ENCODE data around the gene SMARCAD1.
"Not testable (repeated sequence)": the region's sequence is repeated elsewhere in the genome, so short reads cannot be mapped to it uniquely, and the experiment has no call there.

SMARCAD1 gene

DNA sequence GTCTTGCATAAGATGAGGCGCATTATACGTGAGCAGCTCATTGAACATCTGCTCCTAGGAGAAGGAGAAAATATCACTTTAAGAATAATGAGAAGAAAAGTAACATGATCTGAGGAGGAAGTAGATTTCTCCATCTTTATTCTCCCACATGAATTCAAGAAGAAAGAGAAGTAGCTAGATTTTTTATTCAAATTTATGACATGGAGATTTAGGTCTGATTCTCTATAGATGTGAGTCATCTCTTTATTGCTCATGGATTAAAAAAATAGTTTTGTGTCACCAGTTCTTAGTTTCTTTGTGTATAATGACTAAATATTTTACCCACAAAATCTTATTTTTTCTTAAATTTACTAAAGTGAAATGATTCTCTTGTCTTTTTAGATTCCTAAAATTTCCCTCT is 94.5 kb downstream of the SMARCAD1 start:
- DNase-seq: no peak

DNA sequence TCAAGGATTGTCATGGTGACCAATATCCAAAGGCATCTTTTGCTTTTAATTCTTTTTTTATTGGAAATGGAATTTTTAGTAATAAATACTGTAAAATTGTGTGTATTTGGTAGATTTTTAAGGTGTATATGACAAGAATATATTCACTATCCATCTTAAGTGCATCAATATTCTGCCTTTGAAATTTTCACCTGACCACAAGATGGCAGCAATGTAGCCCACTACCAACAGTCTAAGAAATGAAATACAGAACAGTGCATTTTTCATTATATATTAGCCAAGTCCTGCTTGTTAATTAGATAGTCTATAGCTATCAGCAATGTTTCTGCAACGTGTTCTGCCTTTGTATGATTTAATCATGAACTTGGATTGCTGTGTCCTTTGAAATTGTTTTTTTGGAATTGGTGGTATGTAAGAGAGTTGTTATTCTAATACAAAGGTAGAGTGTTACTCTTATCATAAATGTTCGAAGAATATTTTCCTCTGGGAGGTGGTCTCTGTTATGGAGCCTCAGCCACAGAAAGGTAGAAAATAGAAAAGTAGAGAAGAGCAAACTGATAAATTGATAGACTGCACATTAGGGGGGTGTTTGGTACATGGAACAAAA is 96.8 kb downstream of the SMARCAD1 start:
- no peak for DNase-seq

DNA sequence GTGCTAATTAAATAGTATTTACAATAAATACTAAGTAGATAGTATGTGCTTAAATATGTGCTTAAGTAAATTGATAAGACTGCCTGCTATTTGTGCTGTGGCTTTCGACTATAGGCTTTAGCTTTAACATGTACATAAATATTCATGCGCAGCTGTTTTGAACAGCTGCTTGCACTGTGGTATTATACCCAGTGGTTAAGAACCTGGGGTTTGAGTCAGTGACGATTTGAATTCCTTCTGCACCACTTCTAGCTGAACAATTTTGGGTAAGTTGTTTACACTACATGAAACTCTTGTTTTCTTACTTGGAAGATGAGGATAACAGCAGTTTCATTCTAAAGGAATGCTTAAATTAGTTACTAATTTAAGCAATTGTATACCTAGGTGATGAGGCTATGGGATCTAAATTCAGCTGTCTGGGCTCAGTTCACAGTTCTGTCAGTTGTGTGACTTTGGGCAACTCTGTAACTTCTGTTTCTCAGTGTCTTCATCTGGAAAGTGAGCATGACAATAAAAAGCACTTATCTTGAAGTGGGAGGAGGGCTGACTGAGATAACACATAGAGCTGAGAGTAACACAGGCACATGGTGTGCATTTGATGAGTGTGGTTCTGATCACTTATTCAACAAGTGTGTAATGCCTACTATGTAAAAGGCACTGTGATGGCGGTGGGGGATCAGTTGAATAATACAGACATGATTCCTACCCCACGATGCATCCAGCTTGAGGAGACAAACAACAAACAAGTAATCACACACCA is 98.0 kb downstream of the SMARCAD1 start:
- DNase-seq: no peak

DNA sequence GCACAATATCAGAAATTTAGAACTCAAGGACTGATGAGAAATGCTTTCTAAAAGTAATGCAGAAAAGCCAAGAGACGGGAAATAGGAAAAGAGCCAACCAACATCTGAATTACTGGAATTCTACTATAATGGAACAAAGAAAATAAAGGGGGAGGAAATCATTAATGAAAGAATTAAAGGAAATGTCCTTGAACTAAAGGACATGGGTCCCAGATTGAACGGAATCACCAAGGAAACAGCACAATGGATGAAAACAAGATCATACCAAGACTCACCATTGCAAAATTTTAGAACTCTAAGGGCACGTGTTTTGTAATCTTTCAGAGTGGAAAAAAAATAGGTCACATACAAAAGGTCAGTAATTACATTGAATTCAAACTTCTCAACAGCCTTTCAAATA is 99.0 kb downstream of the SMARCAD1 start:
- no peak for DNase-seq

DNA sequence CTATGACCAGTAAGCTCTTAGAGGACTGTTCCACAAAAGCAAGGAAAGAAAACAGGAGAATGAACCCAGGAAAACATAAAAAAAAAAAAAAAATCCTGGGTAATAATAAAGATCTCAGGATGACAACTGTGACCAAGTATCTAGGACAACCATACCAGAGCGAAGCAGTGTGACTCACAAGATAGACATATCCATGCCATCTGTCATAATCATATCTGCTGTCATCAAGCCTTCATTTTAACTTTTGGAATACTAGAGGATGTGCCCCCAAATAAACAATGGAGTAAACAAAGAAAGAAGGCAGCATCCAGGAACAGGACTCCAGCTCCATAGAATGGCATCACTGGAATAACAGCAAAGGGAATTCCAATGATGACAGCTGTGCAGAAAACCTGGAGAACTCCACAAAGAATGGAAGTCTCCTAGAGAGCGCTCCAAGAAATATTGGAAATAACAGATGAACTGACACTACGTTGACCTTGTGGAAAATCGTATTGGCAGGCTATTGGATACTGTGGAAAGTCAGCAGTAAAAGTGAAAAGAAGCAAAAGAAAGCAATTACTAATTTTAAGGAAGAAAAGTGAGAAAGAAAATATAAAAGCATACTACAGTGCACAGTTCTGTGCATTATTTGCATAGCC is 99.7 kb downstream of the SMARCAD1 start:
- DNase-seq: no peak

DNA sequence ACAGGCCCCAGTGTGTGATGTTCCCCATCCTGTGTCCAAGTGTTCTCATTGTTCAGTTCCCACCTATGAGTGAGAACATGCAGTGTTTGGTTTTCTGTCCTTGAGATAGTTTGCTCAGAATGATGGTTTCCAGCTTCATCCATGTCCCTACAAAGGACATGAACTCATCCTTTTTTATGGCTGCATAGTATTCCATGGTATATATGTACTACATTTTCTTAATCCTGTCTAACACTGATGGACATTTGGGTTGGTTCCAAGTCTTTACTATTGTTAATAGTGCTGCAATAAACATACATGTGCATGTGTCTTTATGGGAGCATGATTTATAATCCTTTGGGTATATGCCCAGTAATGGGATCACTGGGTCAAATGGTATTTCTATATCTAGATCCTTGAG is 112.3 kb downstream of the SMARCAD1 start:
- DNase-seq: not testable (repeated sequence)

DNA sequence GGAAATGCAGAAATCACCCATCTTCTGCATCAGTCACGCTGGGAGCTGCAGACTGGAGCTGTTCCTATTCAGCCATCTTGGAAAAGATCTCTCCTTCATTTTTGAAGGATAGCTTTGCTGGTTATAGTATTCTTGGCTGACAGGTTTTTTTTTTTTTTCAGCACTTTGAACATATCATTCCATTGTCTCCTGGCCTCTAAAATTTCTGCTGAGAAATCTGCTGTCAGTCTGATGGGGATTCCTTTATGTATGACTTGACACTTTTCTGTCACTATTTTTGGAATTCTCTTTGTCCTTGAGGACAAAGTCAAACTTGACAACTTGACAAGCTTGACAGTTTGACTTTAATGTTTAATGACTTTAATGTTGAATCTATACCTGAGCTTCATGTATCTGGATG is 118.2 kb downstream of the SMARCAD1 start:
- no peak for DNase-seq

DNA sequence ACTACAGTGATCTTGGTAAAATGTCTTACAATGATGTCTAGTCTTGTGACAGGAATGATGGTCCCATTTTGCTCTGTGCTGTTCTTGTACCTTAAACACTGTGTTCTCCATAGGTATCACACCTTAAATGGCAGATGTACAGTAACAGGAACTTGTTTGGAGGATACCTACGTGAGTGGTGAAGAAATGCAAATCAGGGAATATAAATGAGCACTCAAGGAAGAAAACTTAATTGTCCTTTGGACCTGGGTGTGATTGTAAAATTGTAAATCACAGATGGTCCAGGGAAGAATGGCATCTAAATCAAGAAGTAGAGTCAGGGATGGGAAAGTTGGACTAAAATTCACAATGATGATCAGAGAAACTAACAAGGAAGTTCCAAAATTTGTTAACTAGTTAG is 122.3 kb downstream of the SMARCAD1 start:
- no peak for DNase-seq

DNA sequence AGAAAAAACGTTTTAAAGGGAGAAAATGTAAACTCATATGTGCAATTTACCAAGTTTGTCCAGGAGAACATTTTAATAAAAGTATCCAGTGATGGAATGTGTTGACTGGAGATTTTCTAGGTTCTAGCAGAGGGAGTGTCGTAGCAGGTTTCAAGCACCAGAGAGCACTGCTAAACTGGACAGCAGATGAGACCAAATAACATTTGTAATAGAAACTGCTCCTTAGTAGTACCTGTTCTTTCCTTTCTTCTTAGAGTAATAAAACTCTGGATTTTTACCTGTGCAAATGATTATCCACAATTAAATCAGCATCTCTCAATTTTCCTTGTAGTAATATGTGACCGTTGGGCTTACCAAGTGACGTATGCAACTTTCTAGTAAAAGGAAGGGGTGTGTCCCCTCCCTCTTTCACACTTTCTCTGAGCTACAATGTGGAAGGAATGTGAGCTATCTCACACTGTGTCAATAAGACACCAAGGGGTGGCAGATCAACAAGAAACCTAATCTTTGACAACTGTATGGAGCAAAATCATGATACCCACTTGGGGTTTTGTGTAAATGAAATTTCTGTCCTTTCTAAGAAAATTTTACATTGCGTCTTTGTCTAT is 125.4 kb downstream of the SMARCAD1 start:
- no peak for DNase-seq

DNA sequence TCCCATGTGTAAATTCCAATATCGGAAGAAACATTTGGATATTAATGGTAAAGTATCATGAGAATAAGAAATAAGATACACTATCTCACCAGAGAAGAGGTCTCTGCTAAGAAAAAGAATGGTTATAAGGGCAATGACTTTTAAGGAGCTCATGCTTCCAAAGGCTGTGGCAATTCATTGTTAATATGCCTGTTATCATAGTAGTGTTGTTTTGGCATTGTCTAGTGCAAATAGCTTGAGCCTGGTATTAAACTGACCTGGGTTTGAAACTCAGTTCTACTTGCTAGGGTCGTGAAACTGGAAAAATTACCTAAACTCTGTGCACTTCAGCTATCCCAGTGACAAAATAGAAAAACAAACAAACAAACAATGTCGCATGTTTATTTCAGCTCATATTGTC is 126.2 kb downstream of the SMARCAD1 start:
- DNase-seq: no peak

DNA sequence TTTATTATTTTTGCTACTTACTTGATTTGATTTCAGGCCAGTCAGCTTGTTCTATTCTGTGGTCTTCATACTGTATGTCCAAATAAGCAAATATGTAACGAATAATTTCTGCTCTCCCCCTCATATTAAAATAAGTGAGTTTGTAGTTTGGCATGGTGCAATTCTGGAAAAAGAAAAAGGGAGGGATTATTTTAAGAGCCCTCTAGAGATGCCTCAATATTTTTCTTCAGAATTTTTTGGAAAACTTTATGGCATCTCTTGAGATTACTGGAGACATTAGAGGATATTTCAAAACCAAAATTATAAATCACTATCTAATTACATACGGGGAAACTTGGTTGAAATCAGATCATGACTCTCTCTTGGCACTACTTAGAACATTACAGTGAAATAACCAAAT is 126.8 kb downstream of the SMARCAD1 start:
- no peak for DNase-seq

DNA sequence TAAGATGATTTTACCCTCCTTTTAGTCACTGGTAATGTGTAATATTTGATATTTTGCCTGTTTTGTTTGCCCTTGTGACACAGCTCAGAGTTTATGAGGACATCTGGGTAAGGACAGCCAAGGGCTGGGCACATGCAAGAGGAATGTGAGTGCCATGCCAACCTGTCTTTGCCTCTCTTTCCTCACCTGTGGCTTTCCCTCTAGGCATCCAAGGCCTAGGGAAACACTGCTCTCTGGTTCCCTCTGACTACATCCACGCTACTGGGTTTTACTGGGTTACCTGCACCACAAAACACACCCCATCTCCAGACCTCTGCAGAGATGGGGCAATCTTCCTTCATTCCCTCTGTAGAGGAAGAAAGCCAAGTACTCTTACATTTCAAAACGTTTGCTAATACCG is 127.3 kb downstream of the SMARCAD1 start:
- DNase-seq: no peak

DNA sequence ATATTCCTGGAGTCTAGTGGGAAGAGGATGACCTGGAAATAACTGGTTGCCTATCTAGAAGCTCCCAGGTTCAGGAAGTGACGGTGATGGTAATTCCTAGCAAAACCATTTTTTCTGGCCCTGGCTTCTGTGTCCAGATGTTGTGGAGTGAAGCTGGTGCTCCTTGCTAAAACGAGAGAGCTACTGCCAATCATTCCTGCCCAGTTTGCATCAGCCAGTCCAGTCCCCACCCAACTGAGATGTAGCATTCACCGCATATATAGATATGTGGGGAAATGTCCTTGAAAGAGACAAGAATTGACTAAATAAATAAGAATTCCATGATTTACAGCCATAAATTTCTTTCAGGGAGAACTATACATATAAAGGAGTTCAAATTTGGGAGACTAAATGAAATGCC is 128.6 kb downstream of the SMARCAD1 start:
- DNase-seq: no peak

DNA sequence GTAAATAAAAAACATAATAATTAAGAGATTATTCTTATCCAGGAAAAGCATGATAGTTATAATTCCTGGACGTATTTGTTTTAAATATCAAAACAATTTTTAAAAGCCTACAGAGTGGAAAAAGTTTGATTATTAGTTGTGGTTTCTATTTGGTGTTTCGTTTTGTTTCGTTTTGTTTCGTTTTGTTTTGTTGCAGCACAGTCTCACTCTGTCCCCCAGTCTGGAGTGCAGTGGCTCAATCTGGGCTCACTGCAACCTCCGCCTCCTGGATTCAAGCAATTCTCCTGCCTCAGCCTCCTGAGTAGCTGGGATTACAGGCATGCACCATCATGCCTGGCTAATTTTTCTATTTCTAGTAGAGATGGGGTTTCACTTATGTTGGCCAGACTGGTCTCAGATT is 129.1 kb downstream of the SMARCAD1 start:
- not testable (repeated sequence) for DNase-seq

DNA sequence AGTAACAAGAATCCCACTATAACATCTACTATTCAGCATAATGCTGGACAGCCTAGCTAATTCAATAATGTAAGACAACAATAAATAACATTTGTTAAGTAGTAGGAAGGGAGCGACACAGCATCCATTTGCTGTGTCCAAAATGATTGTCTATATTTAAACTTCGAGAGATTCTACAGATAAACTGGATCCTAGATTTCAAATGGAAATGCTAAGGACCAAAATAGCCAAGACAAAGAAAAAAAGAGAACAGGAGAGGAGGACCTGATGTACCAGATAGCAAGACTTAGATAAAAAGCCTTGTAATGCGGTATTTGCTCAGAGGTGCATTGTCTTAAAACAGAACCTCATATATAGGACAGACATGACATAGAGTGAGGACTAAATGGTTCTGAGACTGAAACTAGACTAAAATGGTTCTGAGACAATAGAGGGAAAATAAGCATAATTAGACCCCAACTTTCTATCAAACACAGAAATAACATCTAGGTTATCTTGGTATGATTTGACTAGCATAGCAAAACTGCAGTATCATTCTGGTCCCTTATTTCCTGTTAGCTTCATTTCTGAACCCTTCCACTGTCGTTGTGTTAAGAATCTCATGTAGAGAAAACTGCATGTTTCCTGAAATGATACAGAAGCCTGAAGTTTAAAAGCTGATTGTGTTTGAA is 131.2 kb downstream of the SMARCAD1 start:
- DNase-seq: no peak

DNA sequence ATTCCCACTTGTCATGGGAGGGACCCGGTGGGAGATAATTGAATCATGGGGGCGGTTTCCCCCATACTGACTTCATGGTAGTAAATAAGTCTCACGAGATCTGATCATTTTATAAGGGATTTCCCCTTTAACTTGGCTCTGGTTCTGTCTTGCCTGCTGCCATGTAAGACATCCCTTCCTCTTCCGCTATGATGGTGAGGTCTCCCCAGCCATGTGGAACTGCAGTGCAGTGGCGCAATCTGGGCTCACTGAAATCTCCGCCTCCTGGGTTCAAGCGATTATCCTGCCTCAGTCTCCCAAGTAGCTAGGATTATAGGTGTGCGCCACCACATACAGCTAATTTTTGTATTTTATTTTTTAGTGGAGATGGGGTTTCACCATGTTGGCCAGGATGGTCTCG is 132.1 kb downstream of the SMARCAD1 start:
- no peak for DNase-seq

All from T-helper 9 cell (primary cell).